Glomerular visceral epithelial cell (primary cell): ENCODE data around the gene IL1B.
A peak's percentile ranks its signal among the peaks of the same experiment; 100 is the strongest.

Experiments used
- DNase-seq: peaks from one replicate; pipeline ENCODE4 v3.0.0-alpha.2; 2016; ENCODE audit errors: extremely low spot score

The IL1B gene

DNA sequence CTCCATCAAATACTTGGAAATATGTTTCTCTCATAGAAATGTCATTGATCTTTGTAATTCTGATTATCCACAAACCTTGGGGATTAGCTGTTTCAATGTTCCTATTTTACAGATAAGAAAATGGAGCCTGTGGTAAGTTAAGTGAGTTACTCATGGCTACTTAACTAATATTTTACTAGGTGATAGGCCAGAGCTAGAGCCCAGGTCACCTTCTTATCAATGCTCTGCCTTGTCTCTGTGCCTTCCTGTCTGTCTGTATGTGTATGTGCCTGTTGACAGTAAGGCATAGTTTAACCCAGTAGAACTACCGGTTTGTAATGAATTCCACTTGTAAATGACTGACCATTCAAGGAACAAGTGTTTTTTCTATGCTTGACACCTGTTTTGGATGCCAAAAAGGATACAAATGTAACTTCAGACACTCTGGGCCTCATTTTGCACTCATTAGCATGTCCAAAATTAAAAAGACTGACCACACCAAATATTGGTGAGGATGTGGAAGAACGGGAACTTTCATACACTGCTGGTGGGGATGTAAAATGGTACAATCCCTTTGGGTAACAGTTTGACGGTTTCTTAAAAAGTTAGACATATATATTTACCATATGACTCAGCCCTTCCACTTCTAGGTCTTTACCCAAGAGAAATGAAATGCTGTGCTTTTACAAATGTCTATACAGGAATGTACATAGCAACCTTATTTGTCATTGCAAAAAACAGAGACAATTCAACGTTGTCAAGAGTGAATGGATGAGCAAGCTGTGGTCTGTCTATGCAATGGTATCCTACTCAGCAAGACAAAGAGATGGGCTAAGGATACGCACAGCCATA is 32.7 kb downstream of the IL1B start:
- DNase-seq: peak; percentile 68

DNA sequence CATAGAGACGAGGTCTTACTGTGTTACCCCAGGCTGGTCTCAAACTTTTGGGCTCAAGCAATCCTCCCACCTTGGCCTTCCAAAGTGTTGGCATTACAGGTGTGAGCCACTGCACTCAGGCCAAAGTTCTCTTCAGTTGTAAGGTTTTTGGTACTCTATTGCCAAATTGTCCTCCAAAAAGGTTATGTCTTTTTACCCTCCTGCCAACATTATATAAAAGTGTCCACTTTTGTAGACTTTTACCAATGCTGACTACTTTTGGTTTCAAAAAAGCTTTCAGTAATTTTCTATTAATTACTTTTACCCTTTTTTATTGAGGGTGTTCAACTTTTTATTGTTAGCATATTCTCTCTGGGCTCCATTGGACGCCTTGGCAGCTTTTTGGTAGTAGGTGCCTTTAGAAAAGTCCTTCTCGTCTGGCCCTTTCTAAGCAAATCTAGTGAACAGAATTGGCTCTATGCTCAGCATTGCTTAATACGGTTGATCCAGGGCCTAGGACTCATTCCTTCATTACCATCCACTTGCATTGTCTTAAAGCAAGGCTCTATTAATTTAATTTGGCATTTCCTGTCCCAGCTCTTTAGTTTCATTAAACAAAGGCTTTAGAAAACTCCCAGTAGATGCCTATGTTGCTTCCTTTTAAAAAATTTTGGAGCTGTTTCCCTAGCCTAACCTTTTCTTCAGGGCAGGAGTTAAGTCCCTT is 35.5 kb downstream of the IL1B start:
- DNase-seq: no peak

DNA sequence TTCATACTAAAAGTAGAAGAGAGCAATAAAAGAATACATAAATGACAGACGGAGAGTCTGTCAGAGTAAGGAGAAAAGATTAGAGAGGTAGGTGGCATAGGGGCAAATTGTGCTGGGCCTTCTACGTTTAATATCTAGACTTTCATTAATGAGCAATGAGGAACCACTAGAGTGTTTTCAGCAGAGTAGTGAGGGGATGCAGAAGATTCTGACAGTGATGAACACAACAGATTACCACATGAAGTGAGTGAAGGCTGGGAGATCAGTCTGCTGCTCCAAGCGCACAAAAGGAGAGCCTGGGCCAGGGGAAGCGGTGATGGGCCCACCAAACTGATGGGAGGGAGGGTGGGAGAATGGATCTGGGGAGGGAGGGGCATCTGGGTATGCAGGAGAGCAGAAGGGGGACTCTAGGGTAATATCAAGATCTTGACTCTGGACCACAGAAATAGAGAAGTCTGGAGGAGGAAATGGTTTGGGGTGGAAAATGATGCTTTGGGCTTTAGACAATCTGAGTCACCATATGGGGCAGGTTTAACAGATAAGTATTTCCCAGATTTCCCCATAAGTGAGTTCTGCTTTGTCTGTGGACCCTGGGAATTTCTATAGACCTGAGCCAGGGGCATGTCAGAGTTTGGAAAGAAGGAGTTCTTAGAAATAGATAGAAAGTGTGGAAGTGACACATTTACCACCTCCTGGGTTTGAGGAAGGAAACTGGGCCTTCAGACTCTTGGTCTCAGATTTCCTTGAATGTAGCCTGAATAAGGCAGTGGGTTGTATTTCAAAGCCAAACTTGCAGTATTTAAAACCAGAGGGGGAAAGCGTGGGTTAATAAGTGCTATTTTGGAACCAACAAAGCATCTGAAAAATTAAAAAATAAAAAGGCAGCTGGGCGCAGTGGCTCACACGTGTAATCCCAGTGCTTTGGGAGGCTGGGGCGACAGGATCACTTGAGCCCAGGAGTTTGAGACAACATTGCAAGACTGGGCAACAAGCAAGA is 37.3 kb downstream of the IL1B start:
- no peak for DNase-seq

DNA sequence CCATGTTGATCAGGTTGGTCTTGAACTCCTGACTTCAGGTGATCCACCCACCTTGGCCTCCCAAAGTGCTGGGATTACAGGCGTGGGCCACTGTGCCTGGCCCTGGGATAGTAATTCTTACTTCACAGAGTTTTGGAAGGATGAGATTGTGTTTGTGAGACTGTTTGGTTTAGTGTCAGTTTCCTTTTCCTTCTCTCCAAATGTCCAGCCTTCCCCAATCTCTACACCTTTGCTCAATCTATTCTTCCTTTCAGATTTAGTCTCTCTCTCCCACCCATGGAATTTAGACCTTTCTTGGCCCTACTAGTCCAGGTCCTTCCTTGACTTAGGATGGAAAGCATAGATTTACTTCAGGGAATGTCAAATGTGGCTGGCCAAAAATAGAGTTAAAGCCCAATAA is 40.1 kb downstream of the IL1B start:
- DNase-seq: no peak

DNA sequence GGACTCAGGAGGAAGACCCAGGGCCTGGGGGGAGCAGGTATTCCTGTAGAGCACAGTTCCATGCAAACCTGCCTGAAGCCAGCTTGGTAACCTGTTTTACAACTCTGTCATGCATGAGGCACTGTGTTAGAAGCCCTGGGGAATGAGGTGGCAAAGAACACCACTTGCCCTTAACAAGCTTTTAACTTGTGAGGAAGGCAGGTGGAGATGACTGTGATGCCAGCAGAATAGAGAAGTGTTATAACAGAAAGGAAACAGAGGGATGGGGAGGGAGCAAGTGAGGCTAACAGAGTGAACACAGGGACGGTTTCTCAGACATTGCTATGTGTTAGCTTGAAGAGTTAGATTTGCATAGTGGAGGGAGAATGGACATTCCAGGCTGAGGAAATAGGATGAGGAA is 40.8 kb downstream of the IL1B start:
- DNase-seq: no peak

DNA sequence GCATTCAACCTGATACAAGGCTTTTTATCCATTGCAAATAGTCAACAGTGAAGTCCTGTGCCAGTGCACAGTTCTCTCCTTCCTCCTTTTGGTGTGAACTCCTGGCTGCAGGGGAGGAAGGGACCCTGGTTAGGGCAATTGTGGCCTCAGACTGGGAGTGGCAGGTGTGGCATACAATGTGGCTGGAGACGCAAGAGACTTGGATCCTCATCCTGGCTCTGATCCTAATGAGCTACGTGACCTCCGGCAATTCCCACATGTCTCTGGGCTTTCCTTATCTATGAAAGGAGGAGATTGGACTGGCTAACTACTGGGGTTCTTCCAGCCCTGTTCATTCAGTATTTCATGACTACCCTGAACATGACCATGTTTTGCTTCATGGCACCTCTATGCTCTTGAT is 41.7 kb downstream of the IL1B start:
- DNase-seq: no peak

DNA sequence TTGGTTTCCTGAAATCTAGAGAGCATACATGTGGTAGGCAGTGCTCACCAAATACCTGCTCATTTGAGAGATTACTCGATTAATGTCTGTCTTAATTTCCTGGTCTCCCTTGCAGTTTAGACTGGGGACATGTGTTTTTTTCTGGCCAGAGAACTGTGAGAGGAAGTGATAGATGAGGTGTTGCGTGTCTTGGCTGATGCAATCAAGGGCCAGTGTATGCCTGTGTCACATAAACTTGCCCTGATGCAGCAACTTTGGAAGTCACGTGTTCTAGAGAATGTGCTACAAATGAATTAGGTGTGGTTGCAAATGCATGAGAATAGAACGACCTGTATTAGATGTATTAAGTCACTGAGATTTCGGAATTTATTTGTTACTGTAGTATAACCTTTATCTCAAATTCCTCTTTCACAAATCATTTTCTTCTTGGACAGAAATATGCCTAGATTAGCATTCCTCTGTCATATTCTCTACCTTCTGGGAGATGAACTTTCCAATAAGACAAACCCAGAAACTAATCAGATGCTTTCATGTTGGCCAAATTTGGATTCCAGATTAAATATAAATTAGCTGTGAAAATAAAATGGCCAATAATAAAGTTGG is 42.3 kb downstream of the IL1B start:
- no peak for DNase-seq

DNA sequence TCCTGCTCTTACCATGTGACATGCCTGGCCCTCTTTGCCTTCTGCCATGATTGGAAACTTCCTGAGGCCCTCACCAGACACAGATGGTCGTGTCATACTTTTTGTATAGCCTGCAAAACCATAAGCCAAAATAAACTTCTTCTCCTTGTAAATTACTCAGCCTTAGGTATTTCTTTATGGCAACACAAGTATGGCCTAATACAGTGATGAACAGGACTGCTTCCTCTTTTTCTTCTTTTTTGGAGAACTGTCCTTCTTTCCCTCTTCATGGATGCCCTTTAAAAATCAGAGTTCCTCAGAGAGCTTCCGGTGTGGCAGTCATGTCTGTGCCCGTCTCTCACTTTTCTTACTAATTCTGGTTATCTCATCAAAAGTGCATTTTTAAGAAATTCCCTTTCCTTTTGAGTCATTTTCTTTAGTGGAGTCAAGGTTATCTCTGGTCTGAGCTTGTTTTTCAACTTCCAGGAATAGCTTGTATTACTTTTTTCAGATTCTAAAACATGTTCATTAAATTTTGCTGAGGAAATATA is 43.1 kb downstream of the IL1B start:
- no peak for DNase-seq

DNA sequence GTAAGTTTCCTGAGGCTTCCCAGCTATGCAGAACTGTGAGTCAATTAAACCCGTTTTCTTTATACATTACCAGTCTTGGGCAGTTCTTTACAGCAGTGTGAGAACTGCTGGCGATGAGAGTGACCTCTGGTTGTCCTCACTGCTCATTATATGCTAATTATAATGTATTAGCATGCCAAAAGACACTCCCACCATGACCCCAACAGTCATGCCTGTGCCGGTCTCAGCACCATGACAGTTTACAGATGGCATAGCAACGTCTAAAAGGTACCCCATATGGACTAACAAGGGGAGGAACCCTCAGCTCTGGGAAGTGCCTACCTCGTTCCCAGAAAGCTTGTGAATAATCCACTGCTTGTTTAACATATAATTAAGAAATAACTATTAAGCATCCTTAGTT is 44.2 kb downstream of the IL1B start:
- no peak for DNase-seq

DNA sequence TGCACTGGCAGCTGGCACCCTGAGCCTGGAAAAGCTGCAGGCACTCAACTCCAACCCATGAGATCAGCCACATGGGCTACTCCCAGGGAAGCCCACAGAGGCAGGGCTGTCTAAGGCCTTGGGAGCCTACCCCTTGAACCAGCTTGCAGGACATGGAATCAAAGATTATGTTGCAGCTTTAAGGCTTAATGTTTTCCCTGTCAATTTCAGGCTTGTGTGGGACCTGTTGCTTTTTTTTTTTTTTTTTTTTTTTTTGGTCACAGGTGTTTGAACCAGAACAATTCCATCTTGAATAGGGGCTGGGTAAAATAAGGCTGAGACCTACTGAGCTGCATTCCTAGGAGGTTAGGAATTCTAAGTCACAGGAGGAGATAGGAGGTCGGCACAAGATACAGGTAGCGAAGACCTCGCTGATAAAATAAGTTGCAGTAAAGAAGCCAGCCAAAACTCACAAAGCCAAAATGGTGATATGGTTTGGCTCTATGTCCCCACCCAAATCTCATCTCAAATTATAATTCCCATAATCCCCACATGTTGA is 44.8 kb downstream of the IL1B start:
- DNase-seq: no peak

DNA sequence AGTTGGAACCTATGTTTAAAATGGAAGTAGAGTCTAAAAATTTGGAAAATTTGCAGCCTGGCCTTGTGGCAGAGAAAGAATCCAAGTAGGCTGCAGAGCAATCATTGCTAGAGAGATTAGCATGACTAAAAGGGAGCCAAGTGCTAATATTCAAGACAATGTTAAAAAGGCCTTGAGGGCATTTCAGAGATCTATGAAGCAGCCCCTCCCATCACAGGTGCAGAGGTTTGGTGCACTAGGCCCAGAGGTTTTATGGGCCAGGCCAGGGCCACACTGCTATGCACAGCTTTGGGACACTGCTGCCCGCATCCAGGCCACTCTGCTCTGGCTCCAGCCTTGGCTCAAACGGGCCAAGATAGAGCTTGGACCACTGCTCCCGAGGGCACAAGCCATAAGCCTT is 45.6 kb downstream of the IL1B start:
- no peak for DNase-seq

DNA sequence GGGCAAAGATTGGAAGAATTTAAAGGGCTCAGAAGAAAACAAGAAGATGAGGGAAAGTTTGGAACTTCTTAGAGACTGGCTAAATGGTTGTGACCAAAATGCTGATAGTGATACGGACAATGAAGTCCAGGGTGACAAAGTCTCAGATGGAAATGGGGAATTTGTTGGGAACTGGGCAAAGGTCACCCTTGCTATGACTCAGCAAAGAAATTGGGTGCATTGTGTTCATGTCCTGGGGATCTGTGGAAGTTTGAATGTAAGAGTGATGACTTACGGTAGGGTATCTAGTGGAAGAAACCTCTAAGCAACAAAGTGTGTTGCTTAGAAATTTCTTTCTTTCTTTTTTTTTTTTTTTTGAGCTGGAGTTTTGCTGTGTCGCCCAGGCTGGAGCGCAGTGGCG is 46.3 kb downstream of the IL1B start:
- DNase-seq: no peak

DNA sequence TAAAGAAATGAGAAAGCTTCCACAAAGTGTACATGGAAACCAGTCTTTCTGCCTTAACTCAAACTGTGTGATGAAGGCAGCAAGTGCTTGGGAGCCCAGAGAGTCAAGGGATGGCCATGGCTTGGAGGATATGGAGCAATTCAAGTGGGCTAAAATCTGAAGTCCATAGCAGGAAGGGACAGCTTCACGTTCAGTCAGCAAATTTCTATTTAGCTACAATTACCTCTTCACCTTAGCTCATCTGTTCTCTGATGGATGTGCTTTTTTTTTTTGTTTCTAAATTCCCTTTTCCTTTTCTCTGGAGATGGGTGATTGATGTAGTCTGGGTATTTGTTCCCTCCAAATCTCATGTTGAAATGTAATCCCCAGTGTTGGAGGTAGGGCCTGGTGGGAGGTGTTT is 47.4 kb downstream of the IL1B start:
- DNase-seq: no peak

DNA sequence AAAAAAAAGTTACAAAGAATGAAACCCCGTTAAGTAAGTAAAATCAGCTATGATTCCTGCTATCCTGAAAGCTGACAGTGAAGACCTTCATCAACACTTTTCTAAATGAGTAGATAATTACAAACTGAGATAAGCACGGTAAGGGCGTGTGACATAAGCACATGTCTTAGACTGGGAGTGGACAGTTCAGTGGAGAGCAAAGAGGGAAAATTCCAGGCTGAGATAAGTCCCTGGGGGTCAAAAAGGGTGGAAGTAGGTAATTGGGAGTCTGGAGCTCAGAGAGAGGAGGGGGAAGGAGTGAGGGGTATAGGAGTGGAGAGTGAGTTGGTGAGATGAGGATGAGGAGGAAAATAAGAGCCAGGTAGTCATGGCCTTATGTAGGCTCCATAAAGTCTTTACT is 47.9 kb downstream of the IL1B start:
- no peak for DNase-seq

DNA sequence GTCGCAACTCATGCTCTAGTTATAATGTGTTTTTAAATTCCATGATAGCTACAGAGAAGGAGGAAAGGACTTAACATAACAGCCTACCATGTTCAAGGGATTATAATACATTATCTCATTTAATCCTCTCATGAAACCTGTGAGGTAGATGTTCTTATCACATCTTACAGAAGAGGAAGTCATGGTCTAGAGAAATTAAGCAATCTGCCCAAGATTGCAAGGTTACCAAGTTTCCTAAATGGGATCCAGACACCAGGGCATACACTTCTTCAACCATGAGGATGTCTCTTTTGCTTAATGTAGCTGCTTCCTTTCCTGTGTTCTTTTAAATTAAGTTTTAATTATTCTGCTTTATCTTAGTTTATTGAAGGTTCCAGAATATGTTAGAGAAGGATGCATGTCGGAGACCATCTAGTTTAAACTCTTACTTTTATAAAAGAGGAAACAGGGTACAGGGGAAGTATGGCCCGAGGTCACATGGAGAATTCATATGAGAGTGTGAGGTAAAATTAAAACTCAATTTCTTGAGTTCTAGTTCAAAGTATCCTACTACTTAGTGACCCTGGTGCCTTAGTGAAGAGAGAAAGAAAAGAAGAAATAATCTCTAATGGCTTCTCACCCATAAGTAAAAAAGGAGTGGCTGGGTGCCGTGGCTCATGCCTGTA is 48.7 kb downstream of the IL1B start:
- no peak for DNase-seq

DNA sequence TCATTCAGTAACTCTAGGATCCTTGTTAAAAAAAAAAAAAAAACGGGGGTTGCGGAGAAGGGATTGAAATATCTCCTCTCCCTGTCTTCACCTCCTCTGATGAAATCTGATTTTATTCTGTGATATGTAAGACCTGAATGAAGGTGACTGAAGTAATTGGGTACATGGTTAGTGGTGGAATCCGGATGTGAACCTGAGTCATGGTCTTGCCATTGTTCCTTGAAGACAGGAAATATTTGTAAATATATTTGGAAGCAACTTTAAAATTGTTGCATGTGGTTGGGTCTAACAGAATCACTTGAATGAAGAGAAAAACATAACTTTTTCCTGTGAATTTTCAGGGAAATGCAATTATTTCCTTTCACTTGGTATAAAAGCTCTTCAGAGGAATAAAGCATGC is 49.3 kb downstream of the IL1B start:
- DNase-seq: no peak

DNA sequence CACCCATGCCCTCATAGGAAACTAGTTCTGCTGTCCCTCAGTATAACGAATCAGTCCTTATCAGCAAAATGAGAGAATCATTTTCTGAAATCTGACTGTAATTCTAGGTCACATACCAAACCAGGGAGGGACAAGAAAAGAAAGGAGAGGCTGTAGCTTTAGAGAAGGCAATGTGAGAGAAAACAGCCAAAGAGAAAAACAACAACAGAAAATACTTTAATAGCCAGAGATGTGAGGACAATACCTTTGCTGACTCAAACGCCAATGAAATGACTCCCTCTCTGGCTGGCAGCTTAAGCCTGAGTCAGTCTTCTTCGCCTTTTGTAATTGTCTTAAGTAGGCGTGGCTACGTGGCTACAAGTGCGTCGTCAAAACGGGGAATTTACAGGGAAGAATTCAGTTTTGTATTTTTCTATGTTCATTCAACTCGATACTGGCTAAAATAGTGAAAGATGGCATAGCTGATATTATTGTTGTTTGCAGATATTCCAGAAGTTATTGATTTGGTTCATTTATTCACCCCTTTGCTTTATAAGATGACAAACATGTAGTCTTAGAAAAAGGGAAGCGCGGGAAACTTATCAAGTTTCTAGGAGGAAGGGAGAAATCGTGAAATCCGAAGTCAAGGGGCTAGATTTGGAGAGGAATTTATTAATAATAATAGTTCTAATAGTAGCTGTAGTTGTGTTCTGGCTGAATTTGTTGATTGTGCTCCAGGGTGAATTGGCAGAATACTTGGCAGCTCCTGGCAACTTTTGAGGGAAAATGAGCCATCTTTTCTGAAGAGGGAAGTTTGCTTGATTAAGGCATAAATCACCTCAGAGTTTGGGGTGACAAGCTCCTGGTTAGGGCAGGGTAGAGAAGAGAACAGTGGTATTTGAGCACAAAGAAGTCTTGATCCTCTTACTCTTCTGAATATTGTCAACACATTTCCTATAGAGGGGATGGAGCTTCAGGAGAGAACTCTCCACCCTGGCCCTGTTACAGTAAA is 52.1 kb downstream of the IL1B start, which contains the start of gene IL1A:
TSS of gene IL1A (minus strand) at position 295 of the 991 bp plus-strand sequence. CDS start 723 bp downstream, outside the sequence.
- DNase-seq: peak; percentile 52

DNA sequence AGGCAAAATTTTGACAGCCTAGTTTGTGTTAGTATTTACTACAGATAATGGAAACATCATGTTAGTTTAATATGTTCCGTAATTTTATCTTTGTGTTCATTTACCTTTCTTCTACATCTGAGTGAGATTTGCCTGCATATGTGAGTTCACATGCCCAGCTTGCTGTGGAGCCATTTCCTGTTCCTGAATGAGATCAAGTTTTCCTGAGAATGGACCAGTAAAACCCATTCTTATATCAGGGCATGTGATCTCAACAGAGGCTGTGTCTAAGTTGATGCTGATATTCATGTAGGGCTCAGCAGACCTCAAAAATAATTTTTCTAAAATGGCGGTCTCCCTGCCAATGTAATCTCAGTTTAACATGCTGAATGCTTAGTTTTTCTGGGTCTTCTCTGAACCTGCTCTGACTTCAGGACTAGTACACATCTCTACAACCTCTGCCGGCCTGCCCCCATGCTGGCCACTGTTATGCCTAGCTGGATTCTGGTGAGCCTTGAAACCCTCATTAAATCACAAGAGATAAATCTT is 53.3 kb downstream of the IL1B start:
- DNase-seq: no peak

DNA sequence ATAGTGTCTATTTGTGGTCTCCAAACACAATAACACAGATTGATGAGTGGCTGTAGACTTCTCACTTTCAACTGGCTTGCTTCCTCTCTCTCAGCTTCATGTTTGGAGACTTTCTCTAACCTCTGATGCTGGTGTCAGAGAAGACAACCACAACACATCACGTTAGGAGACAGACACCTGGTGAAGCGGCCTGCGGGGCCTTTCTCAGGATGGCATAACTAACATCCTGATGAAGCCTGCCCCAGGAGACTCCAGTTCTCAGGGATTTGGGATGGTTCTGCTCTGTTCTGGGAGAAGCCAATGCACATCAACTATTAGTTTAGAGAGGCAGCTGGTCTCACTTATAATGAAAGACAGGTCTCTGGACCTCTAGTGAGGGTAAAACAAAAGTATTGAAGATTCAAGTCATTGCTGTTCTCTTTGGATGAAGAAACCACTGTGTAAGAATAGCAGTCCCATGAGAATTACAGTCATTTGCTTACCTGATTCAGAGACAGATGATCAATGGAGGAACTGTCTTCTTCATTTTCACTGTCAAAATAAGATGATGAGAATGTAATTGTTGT is 54.3 kb downstream of the IL1B start:
- DNase-seq: no peak
